Thyroid gland (tissue), 4 donors: ENCODE measurements around the gene CHRNB1. TPM values are rescaled to one million over a fixed set of nuclear protein-coding genes. Genes with fewer than 3 reads are reported as not detected.

Experiments
- DNase-seq, 2 donors: peaks; one replicate each; pipeline ENCODE4 v3.0.0-alpha.2; 2019
- H3K27ac ChIP-seq, 3 donors: fragments of 200-600 bp; sonication (generic); 1 replicate in 2 of 3; 2 replicates in 1 of 3; pipeline ENCODE4 v1.5.1; 2016 to 2019; ENCODE audit warnings: mild to moderate bottlenecking in 1 of 3, moderate library complexity in 1 of 3
- H3K27me3 ChIP-seq: fragments of 200-600 bp; sonication (generic); one replicate; pipeline ENCODE4 v1.5.1; 2019
- H3K36me3 ChIP-seq, 2 donors: fragments of 200-600 bp; sonication (generic); one replicate each; pipeline ENCODE4 v1.5.1; 2016 to 2019
- H3K4me1 ChIP-seq, 2 donors: fragments of 200-600 bp; sonication (generic); one replicate each; pipeline ENCODE4 v1.5.1; 2017 to 2019
- H3K4me3 ChIP-seq, 3 donors: fragments of 200-600 bp; sonication (generic); replicated peaks in 1 of 3; 1 replicate in 2 of 3; 2 replicates in 1 of 3; pipeline ENCODE4 v1.5.1; 2016; ENCODE audit warnings: mild to moderate bottlenecking in 1 of 3
- H3K9me3 ChIP-seq: fragments of 200-600 bp; sonication (generic); one replicate; pipeline ENCODE4 v1.5.1; 2017
- CTCF ChIP-seq, 6 experiments: fragments of 200-600 bp in 3 of 6; fragments of 450-650 bp in 3 of 6; sonication (generic) in 3 of 6; IDR thresholded peaks; one replicate each; pipeline ENCODE4 v1.5.1; 2016 to 2019; ENCODE audit warnings: antibody characterized with exemption in 6 of 6, mild to moderate bottlenecking in 2 of 6, inconsistent platforms in 1 of 6, moderate library complexity in 1 of 6
- POLR2A ChIP-seq, 2 donors: fragments of 450-650 bp; IDR thresholded peaks; one replicate each; pipeline ENCODE4 v1.6.1; 2017; ENCODE audit warnings: antibody characterized with exemption in 2 of 2, mild to moderate bottlenecking in 2 of 2, moderate library complexity in 1 of 2
- WGBS, 2 donors: methylation state at CpG; one replicate each; pipeline ENCODE4 v1.1.5; 2017; 5-methylcytosine and 5-hydroxymethylcytosine counted together
- intact Hi-C: fragments of 100-400 bp; cut with DNase I; formaldehyde crosslinking; loops from one replicate; pipeline ENCODE4 v1.15.1; 2023
- total RNA-seq, 4 donors: library from RNA; depleted of rRNA; stranded (reverse); fragments of >200 nt; gene quantifications; one replicate each; pipeline ENCODE4 v1.2.3, GENCODE V29; 2016

CHRNB1 gene
- total RNA-seq, 4 donors from 2014 or later, result 13.4 to 29.2 (median 19.8) TPM

- Histone ChIP-seq H3K27me3 (no peaks in the 10 kb centered on the region), H3K9me3 (no peaks in the 10 kb centered on the region), H3K27ac (no peak overlapping the region), H3K4me1 (no peaks in the 10 kb centered on the region), H3K36me3 (no peaks in the 10 kb centered on the region), H3K4me3 (no peak overlapping the region)
- 74 to 88% methylated on average over 6 of the region's 6 CpGs for WGBS, 2 donors
- no peak for DNase-seq
- TF ChIP-seq CTCF (IDR thresholded peaks at IDR 0.05) (no peak), POLR2A (IDR thresholded peaks at IDR 0.05) (no peak)
- intact Hi-C loops, result no loop called here
These were observed 28.5 kb upstream of the CHRNB1 start for GRCh38 chr17:7416323-7416722.

GRCh38 chr17:7417056-7417655, 27.7 kb upstream of the CHRNB1 start:
- TF ChIP-seq CTCF (IDR thresholded peaks at IDR 0.05), result no peak
- no peak for TF ChIP-seq POLR2A (IDR thresholded peaks at IDR 0.05)
- Histone ChIP-seq H3K9me3 (no peaks in the 10 kb centered on the region), H3K27ac (no peak overlapping the region), H3K27me3 (no peaks in the 10 kb centered on the region), H3K36me3 (no peaks in the 10 kb centered on the region), H3K4me1 (no peaks in the 10 kb centered on the region), H3K4me3 (no peak overlapping the region)
- DNase-seq, result no peak
- 95 to 96% methylated on average over 37 to 54 of the region's 54 CpGs for WGBS, 2 donors
- intact Hi-C loops, result no loop called here

- no peak overlapping the region for H3K4me3 ChIP-seq
- intact Hi-C loops, result no loop called here
- no peaks in the 10 kb centered on the region for H3K27me3 ChIP-seq
- no peaks in the 10 kb centered on the region for H3K9me3 ChIP-seq
- TF ChIP-seq POLR2A (IDR thresholded peaks at IDR 0.05) (no peak), CTCF (IDR thresholded peaks at IDR 0.05) (no peak)
- no peak overlapping the region for H3K27ac ChIP-seq
- WGBS, 2 donors, result 66 to 68% methylated on average over 16 to 18 of the region's 18 CpGs
- DNase-seq, result no peak
- H3K4me1 ChIP-seq, result no peaks in the 10 kb centered on the region
- no peaks in the 10 kb centered on the region for H3K36me3 ChIP-seq
These were observed 26.2 kb upstream of the CHRNB1 start for GRCh38 chr17:7418472-7419152.

- WGBS, 2 donors, result 67 to 71% methylated on average over 11 to 13 of the region's 17 CpGs
- no peak within 1 kb of the TSS for H3K4me3 ChIP-seq
- intact Hi-C loops, result loop anchor here (5.0 kb wide), 1 partner anchor 58 kb away; no protein-coding TSS in a partner anchor
- no peaks in the 10 kb centered on the region for H3K36me3 ChIP-seq
- no peaks in the 10 kb centered on the region for H3K4me1 ChIP-seq
- H3K27me3 ChIP-seq, result no peaks in the 10 kb centered on the region
- H3K27ac ChIP-seq, result no peak within 1 kb of the TSS
- no peak for DNase-seq
- H3K9me3 ChIP-seq, result no peaks in the 10 kb centered on the region
- TF ChIP-seq POLR2A (IDR thresholded peaks at IDR 0.05), result no peak
- TF ChIP-seq CTCF (IDR thresholded peaks at IDR 0.05), result no peak
These were observed 24.8 kb upstream of the CHRNB1 start, which contains the start of gene SPEM1 for GRCh38 chr17:7419819-7420610. TSS of gene SPEM1 (plus strand) at chr17:7420324. CDS start at chr17:7420385, 61 bp downstream.
